LNCAP (cell line): ENCODE measurements around the gene ACR.

Experiments
- CTCF ChIP-seq: fragments of 450-650 bp; IDR thresholded peaks from 2 replicates; pipeline ENCODE4 v1.5.1; 2017; ENCODE audit warnings: mild to moderate bottlenecking

ACR gene

GRCh38 chr22:50700387-50701075, 37.5 kb upstream of the ACR start:
- no peak for TF ChIP-seq CTCF

GRCh38 chr22:50701076-50701419, 37.0 kb upstream of the ACR start:
- TF ChIP-seq CTCF = no peak

- no peak for TF ChIP-seq CTCF
These were observed 36.4 kb upstream of the ACR start for GRCh38 chr22:50701428-50702154.

GRCh38 chr22:50702261-50702671, 35.7 kb upstream of the ACR start:
- no peak for TF ChIP-seq CTCF

GRCh38 chr22:50702821-50703725, 34.9 kb upstream of the ACR start:
- no peak for TF ChIP-seq CTCF

- TF ChIP-seq CTCF = no peak
These were observed 34.1 kb upstream of the ACR start for GRCh38 chr22:50703726-50704509.
